ENCODE measurements around the gene PRXL2C. TPM values are rescaled to one million over a fixed set of nuclear protein-coding genes. Genes with fewer than 3 reads are reported as not detected.

The PRXL2C gene
- total RNA-seq, 1 experiment from 2014 or later = 15.2 TPM

DNA sequence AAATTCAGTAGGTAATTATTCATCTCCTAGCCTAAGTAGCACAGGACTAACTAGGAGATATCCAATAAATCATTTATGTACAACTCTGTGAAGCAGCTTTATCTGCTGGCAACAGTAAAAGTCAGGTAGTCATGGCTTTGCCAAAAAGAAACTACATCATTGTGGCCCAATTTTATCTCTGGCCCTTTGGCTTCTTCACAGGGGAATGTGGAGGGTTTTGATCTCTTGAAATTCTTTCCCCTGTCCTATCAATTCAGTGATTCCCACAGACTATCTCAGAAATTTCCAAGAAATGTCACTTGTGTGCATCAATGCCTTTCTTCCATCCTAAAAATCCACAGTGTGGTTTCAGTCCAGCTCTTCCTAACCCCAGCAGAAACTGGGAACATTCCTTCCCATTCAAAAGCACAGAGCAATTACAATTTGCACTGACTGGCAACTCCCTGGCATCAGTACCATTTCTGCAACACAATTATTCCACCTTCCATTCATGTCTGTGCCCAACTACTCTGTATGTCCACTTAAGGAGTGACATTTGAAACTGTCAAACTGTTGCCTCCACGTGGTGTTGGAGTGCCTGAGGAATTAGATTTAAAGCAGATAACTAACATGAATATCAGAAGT, 42.0 kb downstream of the PRXL2C start:
- H3K79me2 ChIP-seq (ENCODE audit: low read length) = peaks cover 92% of the 10 kb centered on the region
- peaks cover 36% of the 10 kb centered on the region for H3K4me1 ChIP-seq (ENCODE audit: insufficient read depth, low read length)
- TF ChIP-seq, protein P1, sequence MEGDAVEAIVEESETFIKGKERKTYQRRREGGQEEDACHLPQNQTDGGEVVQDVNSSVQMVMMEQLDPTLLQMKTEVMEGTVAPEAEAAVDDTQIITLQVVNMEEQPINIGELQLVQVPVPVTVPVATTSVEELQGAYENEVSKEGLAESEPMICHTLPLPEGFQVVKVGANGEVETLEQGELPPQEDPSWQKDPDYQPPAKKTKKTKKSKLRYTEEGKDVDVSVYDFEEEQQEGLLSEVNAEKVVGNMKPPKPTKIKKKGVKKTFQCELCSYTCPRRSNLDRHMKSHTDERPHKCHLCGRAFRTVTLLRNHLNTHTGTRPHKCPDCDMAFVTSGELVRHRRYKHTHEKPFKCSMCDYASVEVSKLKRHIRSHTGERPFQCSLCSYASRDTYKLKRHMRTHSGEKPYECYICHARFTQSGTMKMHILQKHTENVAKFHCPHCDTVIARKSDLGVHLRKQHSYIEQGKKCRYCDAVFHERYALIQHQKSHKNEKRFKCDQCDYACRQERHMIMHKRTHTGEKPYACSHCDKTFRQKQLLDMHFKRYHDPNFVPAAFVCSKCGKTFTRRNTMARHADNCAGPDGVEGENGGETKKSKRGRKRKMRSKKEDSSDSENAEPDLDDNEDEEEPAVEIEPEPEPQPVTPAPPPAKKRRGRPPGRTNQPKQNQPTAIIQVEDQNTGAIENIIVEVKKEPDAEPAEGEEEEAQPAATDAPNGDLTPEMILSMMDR (conservative IDR thresholded peaks at IDR 0.05; ENCODE audit: low read depth, low read length) = no peak
- TF ChIP-seq EZH2 (IDR thresholded peaks at IDR 0.05; ENCODE audit: low read length, unreplicated experiment) (no peak), EZH2phosphoT487 (IDR thresholded peaks at IDR 0.05; ENCODE audit: borderline replicate concordance, low read length) (no peak)
- H3K27ac ChIP-seq (ENCODE audit: low read length) = peak overlapping the region; percentile 36
- peaks cover 5% of the 10 kb centered on the region; the same call in 1 of the 2 replicates for H4K20me1 ChIP-seq (ENCODE audit: low read length)
- no peaks in the 10 kb centered on the region for H3K36me3 ChIP-seq (ENCODE audit: low read depth, low read length)
- no peaks in the 10 kb centered on the region for H3K9me2 ChIP-seq (replicated peaks; ENCODE audit: low read length)
- H3K27me3 ChIP-seq (ENCODE audit: low read length) = no peaks in the 10 kb centered on the region
- no peaks in the 10 kb centered on the region for H3K9me3 ChIP-seq (ENCODE audit: low read length)
- ChIA-PET POLR2A (ENCODE audit: unreplicated experiment) (no interaction called here), CTCF (no interaction called here)
- no TSS peak for BruUV-seq (replicated peaks)
- peak overlapping the region; percentile 66; the same call in 1 of the 2 replicates for H3K4me2 ChIP-seq (ENCODE audit: low read length)
- DNase-seq = no peak
- no peaks in the 10 kb centered on the region for H3F3A ChIP-seq (ENCODE audit: low read length, unreplicated experiment)
- intact Hi-C loops (cut with micrococcal nuclease) = no loop called here
- no peak for ATAC-seq
- no peak overlapping the region for H3K9ac ChIP-seq (ENCODE audit: low read length)
- no peak overlapping the region for H3K4me3 ChIP-seq (ENCODE audit: low read length)
- H2AFZ ChIP-seq (ENCODE audit: low read length) = no peak overlapping the region

- Histone ChIP-seq H3K9me2 (replicated peaks; ENCODE audit: low read length) (no peaks in the 10 kb centered on the region), H3K9ac (ENCODE audit: low read length) (peak overlapping the region; percentile 38), H3F3A (ENCODE audit: low read length, unreplicated experiment) (no peaks in the 10 kb centered on the region), H3K4me2 (ENCODE audit: low read length) (peak overlapping the region; percentile 66), H3K4me1 (ENCODE audit: insufficient read depth, low read length) (peaks cover 29% of the 10 kb centered on the region), H4K20me1 (ENCODE audit: low read length) (no peaks in the 10 kb centered on the region), H3K79me2 (ENCODE audit: low read length) (peaks cover 84% of the 10 kb centered on the region), H3K27ac (ENCODE audit: low read length) (peak overlapping the region; percentile 55), H3K27me3 (ENCODE audit: low read length) (no peaks in the 10 kb centered on the region), H2AFZ (ENCODE audit: low read length) (0 out of 2 replicates have a peak overlapping the region, but pooled peaks have one; percentile 10), H3K36me3 (ENCODE audit: low read depth, low read length) (no peaks in the 10 kb centered on the region), H3K4me3 (ENCODE audit: low read length) (peak overlapping the region; percentile 40), H3K9me3 (ENCODE audit: low read length) (no peaks in the 10 kb centered on the region)
- DNase-seq = peak; percentile 78
- no TSS peak for BruUV-seq (replicated peaks)
- ATAC-seq = peak; percentile 96
- POLR2A ChIA-PET (ENCODE audit: unreplicated experiment) = interaction anchor here (0.7 kb wide), 1 partner anchor 45 kb away, joined by 3 read pairs; no protein-coding TSS in a partner anchor
- TF ChIP-seq EZH2phosphoT487 (IDR thresholded peaks at IDR 0.05; ENCODE audit: borderline replicate concordance, low read length) (no peak), EZH2 (IDR thresholded peaks at IDR 0.05; ENCODE audit: low read length, unreplicated experiment) (no peak)
- TF ChIP-seq, protein P1 (conservative IDR thresholded peaks at IDR 0.05; ENCODE audit: low read depth, low read length) = no peak
- CTCF ChIA-PET = no interaction called here
- intact Hi-C loops (cut with micrococcal nuclease) = no loop called here
These were observed 42.8 kb downstream of the PRXL2C start for GRCh38 chr9:96612105-96612965.
